Measurements from ENCODE around the gene MLXIPL. TPM values are rescaled to one million over a fixed set of nuclear protein-coding genes. Genes with fewer than 3 reads are reported as not detected.

MLXIPL gene
- polyA plus RNA-seq, 3 donors, result 0.15 to 0.24 TPM; not detected in 1

DNA sequence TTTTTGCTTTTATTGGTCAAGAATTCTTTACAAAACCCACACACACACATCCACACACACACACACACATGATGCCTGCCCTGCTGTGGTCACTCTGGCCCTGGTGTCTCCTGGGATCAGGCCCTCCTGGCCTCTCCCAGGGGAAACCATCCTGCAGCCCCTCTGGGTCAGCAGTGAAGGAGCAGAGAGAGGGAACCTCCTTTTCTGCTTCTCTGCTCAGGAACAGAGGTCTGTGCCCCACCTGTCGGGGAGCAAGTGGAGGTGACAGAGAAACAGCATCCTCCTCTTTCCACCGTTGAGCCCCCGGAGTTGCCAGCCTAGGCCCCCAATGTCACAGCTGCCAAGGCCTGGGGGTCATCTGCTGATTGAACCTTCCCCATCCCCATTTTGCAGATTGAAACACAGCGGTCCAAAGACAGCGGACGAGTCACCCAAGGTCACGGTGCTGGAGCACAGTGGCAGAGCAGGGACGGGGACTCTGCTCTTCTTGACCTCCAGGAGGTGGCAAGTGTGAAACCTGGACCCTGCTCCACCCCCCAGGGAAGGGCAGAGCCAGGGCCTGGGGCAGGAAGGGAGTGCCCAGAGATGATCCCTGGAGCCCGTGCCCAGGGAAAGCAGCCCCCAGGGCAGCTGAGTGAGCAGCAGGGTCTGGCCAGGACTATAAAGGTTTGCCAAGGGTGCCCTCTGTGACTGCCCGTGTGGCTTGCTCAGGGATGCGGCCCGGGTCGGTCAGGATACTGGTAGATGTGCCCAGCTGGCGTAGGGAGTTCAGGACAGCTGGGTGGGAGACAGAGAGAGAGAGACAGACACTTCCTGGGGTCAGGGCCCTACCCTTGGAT lies 30.9 kb downstream of the MLXIPL start:
- Mint-ChIP-seq H3K27ac (peak overlapping the region in 6 of 7 donors; percentile 28 to 89 (median 59)), H3K27me3 (ENCODE audit: low read depth in 3 of 3) (peaks cover 32 to 50% (median 41%) of the 10 kb centered on the region in 3 donors), H3K4me3 (peak overlapping the region in 1 of 2 donors; percentile 46), H3K36me3 (peaks cover 0 to 6% of the 10 kb centered on the region in 2 donors), H3K9me3 (peaks cover 2 to 16% (median 6%) of the 10 kb centered on the region in 7 donors), H3K4me1 (peaks cover 31% of the 10 kb centered on the region)
- no peak for DNase-seq
- WGBS (ENCODE audit: insufficient coverage), result 86% methylated on average over 9 of the region's 14 CpGs
- H3K4me1 ChIP-seq (ENCODE audit: control insufficient read depth in 1 of 2, insufficient read depth in 2 of 2, low read length in 2 of 2), result peaks cover 10 to 17% of the 10 kb centered on the region in 2 donors
- peak overlapping the region in 1 of 2 donors; percentile 32 for H3K27ac ChIP-seq (ENCODE audit: low read depth in 1 of 2, low read length in 2 of 2)
- no peaks in the 10 kb centered on the region for H3K79me2 ChIP-seq (ENCODE audit: insufficient read depth, low read length)
- H3K27me3 ChIP-seq (ENCODE audit: control insufficient read depth in 2 of 2, insufficient read depth in 2 of 2, low read length in 2 of 2), result peaks cover 2 to 38% of the 10 kb centered on the region in 2 donors
- no peak overlapping the region for H2AFZ ChIP-seq (ENCODE audit: insufficient read depth, low read depth, low read length, poor library complexity, severe bottlenecking)
- H3K4me3 ChIP-seq (replicated peaks in 1 of 3; ENCODE audit: low read depth in 2 of 3, low read length in 3 of 3), result no peak overlapping the region
- intact Hi-C loops (cut with micrococcal nuclease), result no loop called here
- no peaks in the 10 kb centered on the region for H3K9me3 ChIP-seq (replicated peaks in 1 of 2; ENCODE audit: control insufficient read depth in 1 of 2, insufficient read depth in 1 of 2, low read length in 2 of 2)
- TF ChIP-seq, protein P1, sequence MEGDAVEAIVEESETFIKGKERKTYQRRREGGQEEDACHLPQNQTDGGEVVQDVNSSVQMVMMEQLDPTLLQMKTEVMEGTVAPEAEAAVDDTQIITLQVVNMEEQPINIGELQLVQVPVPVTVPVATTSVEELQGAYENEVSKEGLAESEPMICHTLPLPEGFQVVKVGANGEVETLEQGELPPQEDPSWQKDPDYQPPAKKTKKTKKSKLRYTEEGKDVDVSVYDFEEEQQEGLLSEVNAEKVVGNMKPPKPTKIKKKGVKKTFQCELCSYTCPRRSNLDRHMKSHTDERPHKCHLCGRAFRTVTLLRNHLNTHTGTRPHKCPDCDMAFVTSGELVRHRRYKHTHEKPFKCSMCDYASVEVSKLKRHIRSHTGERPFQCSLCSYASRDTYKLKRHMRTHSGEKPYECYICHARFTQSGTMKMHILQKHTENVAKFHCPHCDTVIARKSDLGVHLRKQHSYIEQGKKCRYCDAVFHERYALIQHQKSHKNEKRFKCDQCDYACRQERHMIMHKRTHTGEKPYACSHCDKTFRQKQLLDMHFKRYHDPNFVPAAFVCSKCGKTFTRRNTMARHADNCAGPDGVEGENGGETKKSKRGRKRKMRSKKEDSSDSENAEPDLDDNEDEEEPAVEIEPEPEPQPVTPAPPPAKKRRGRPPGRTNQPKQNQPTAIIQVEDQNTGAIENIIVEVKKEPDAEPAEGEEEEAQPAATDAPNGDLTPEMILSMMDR (IDR thresholded peaks at IDR 0.05), result no peak
- H3K9ac ChIP-seq (ENCODE audit: insufficient read depth, low read length, poor library complexity, severe bottlenecking), result no peak overlapping the region
- no peaks in the 10 kb centered on the region for H4K20me1 ChIP-seq (ENCODE audit: insufficient read depth, low read length)
- no peak overlapping the region for H3K4me2 ChIP-seq (replicated peaks; ENCODE audit: extremely low read depth, low read length, poor library complexity, severe bottlenecking)
- H3K36me3 ChIP-seq (replicated peaks in 1 of 2; ENCODE audit: control insufficient read depth in 1 of 2, insufficient read depth in 2 of 2, low read length in 2 of 2), result no peaks in the 10 kb centered on the region

DNA sequence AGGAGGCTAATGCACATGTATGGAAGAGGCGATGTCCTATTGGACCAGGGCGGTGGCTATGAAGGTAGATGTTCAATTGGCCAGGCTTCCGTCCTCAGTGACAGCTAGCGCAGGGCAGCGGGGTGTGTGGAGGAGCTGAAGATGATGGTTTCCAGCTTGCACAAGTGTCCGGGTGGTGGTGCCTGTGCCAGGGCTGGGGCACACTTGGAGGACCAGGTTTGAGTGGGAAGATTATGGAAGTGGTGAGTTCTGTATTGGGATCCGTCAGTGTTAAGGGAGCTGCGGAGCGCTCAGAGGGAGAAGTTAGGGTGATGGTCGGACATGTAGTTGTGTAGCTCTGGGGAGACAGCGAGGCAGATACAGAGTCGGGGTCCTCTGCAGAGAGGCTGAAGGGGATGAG lies 37.4 kb downstream of the MLXIPL start:
- H3K4me1 Mint-ChIP-seq, result peaks cover 51% of the 10 kb centered on the region
- Histone ChIP-seq H2AFZ (ENCODE audit: insufficient read depth, low read depth, low read length, poor library complexity, severe bottlenecking) (no peak overlapping the region), H4K20me1 (ENCODE audit: insufficient read depth, low read length) (no peaks in the 10 kb centered on the region), H3K4me3 (replicated peaks in 1 of 3; ENCODE audit: low read depth in 2 of 3, low read length in 3 of 3) (peak overlapping the region in 1 of 3 experiments; percentile 37), H3K79me2 (ENCODE audit: insufficient read depth, low read length) (no peaks in the 10 kb centered on the region), H3K27ac (ENCODE audit: low read depth in 1 of 2, low read length in 2 of 2) (peak overlapping the region; percentile 74 to 75), H3K4me1 (ENCODE audit: control insufficient read depth in 1 of 2, insufficient read depth in 2 of 2, low read length in 2 of 2) (peaks cover 60 to 61% of the 10 kb centered on the region in 2 donors), H3K27me3 (ENCODE audit: control insufficient read depth in 2 of 2, insufficient read depth in 2 of 2, low read length in 2 of 2) (no peaks in the 10 kb centered on the region), H3K9me3 (replicated peaks in 1 of 2; ENCODE audit: control insufficient read depth in 1 of 2, insufficient read depth in 1 of 2, low read length in 2 of 2) (no peaks in the 10 kb centered on the region), H3K36me3 (replicated peaks in 1 of 2; ENCODE audit: control insufficient read depth in 1 of 2, insufficient read depth in 2 of 2, low read length in 2 of 2) (no peaks in the 10 kb centered on the region), H3K9ac (ENCODE audit: insufficient read depth, low read length, poor library complexity, severe bottlenecking) (no peak overlapping the region), H3K4me2 (replicated peaks; ENCODE audit: extremely low read depth, low read length, poor library complexity, severe bottlenecking) (peak overlapping the region; percentile 15)
- no peaks in the 10 kb centered on the region for H3K9me3 Mint-ChIP-seq
- TF ChIP-seq, protein P1 (IDR thresholded peaks at IDR 0.05), result no peak
- 94% methylated on average over 12 of the region's 12 CpGs for WGBS (ENCODE audit: insufficient coverage)
- DNase-seq, result no peak
- H3K27me3 Mint-ChIP-seq (ENCODE audit: low read depth in 3 of 3), result peaks cover 0 to 5% (median 0%) of the 10 kb centered on the region in 3 donors
- peaks cover 2 to 3% of the 10 kb centered on the region in 2 donors for H3K36me3 Mint-ChIP-seq
- intact Hi-C loops (cut with micrococcal nuclease), result loop anchor here in 1 of 2 donors (2.0 kb wide), 1 partner anchor 132 kb away; the partner anchor contains the start of gene STX1A
- H3K27ac Mint-ChIP-seq, result peak overlapping the region; percentile 90 to 98 (median 95)
- H3K4me3 Mint-ChIP-seq, result peak overlapping the region in 1 of 2 donors; percentile 51

All from CD14-positive monocyte (primary cell).